ENCODE data around the gene FANCC. TPM values are rescaled to one million over a fixed set of nuclear protein-coding genes. Genes with fewer than 3 reads are reported as not detected.

FANCC gene
- total and polyA plus RNA-seq, 2 of the 8 experiments (the other 6 are each of a cell fraction or from before 2014, with no cell fraction given), result 7.8 to 15.2 TPM

GRCh38 chr9:95305770-95306492 lies 11.6 kb downstream of the FANCC start (continued):
- TF ChIP-seq RFX5 (IDR thresholded peaks at IDR 0.05; ENCODE audit: borderline replicate concordance, low read depth, low read length) (no peak), HDAC2 (IDR thresholded peaks at IDR 0.05; ENCODE audit: borderline replicate concordance in 1 of 2, low read depth in 2 of 2, low read length in 2 of 2) (no peak), BRCA1 (IDR thresholded peaks at IDR 0.05; ENCODE audit: low read depth, low read length) (no peak), POU5F1 (IDR thresholded peaks at IDR 0.05; ENCODE audit: low read depth, low read length) (no peak), KDM4A (IDR thresholded peaks at IDR 0.05; ENCODE audit: low read depth, low read length, severe bottlenecking) (no peak), ASH2L (IDR thresholded peaks at IDR 0.05; ENCODE audit: low read length) (no peak)
